Measurements from ENCODE around the gene TTC23.
A peak's percentile ranks its signal among the peaks of the same experiment; 100 is the strongest.

Gene TTC23

GRCh38 chr15:99134317-99134821 lies 115.0 kb downstream of the TTC23 start:
- no peak for FAIRE-seq

DNA sequence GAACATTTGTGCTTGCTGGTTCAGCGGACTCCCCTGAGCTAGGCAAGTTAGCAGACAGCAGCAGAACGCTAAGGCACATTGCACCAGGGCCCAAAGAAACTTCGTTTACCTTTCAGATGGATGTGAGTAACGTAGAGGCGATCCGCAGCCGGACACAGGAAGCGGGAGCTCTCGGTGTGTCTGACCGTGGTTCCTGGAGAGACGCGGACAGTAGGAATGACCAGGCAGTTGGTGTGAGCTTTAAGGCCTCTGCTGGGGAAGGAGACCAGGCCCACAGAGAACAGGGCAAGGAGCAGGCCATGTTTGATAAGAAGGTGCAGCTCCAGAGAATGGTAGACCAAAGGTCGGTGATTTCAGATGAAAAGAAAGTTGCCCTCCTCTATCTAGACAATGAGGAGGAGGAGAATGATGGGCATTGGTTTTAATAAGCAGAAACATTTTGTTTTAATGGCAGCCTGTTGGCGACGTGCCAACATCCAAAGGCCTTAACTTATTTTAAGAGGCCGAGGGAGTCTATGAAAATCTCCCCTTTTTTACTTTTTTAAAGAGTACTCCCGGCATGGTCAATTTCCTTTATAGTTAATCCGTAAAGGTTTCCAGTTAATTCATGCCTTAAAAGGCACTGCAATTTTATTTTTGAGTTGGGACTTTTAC lies 116.6 kb downstream of the TTC23 start:
- FAIRE-seq, result no peak

- FAIRE-seq, result no peak
Measured at GRCh38 chr15:99132122-99132521, 117.3 kb downstream of the TTC23 start.

- FAIRE-seq, result no peak
Measured at GRCh38 chr15:99131441-99132023, 117.8 kb downstream of the TTC23 start.

GRCh38 chr15:99130765-99131440 lies 118.5 kb downstream of the TTC23 start:
- FAIRE-seq, result no peak

DNA sequence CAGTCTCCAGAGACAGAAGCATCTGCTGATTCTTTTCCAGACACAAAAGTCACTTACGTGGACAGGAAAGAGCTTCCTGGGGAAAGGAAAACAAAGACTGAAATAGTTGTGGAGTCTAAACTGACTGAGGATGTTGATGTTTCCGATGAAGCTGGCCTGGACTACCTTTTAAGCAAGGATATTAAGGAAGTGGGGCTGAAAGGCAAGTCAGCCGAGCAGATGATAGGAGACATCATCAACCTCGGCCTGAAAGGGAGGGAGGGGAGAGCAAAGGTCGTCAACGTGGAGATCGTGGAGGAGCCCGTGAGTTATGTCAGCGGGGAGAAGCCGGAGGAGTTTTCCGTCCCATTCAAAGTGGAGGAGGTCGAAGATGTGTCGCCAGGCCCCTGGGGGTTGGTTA lies 119.1 kb downstream of the TTC23 start:
- FAIRE-seq, result no peak

DNA sequence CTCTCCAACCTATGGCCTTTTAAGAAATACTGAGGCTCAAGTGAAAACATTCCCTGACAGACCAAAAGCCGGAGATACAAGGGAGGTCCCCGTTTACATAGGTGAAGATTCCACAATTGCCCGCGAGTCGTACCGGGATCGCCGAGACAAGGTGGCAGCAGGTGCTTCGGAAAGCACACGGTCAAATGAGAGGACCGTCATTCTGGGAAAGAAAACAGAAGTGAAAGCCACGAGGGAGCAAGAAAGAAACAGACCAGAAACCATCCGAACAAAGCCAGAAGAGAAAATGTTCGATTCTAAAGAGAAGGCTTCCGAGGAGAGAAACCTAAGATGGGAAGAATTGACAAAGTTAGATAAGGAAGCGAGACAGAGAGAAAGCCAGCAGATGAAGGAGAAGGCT lies 119.7 kb downstream of the TTC23 start:
- FAIRE-seq, result no peak

- FAIRE-seq, result no peak
Measured at GRCh38 chr15:99128411-99128810, 121.0 kb downstream of the TTC23 start.

- FAIRE-seq, result no peak
Measured at GRCh38 chr15:99127773-99128172, 121.6 kb downstream of the TTC23 start.

DNA sequence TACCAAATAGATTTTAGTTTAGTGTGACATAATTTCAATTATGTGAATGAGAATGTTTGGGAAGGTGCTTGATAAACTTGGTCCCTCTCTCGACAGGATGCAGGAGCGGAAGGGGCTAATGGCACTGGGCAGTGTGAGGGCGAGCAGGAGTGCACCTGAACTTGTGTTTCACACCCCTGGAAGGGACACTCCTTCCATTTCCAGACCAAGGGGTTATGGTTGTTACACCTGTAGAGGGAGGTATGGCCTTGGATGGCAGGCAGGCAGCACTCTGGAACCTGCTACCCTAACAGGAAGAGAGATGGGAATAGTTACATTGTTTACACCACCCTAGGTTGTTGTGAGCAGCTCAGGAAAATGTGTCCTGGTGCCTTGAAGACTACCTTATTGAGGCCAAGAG lies 122.5 kb downstream of the TTC23 start:
- no peak for FAIRE-seq

DNA sequence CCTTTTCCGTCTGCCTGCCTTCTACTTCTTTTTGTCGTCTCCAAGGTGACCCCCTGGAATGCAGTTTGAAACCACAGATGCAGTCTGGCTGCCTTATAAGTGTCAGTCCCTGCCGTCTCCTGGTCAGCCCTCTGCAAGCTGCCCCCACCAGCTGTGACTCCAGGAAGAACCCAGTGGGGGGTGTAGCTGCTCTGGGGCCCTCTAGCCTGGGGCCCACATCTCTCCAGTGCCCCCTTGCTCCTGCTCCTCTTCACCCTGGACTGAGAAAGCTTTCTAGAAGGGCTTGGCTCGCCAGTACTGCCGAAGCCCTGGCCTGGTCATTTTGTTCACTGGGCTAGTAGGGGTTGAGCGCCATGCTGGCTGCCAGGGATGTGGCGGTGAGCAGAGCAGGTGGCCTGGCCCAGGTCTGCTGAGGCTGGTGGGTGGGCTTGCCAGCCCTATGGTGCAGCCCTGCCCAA lies 123.2 kb downstream of the TTC23 start:
- no peak for FAIRE-seq

DNA sequence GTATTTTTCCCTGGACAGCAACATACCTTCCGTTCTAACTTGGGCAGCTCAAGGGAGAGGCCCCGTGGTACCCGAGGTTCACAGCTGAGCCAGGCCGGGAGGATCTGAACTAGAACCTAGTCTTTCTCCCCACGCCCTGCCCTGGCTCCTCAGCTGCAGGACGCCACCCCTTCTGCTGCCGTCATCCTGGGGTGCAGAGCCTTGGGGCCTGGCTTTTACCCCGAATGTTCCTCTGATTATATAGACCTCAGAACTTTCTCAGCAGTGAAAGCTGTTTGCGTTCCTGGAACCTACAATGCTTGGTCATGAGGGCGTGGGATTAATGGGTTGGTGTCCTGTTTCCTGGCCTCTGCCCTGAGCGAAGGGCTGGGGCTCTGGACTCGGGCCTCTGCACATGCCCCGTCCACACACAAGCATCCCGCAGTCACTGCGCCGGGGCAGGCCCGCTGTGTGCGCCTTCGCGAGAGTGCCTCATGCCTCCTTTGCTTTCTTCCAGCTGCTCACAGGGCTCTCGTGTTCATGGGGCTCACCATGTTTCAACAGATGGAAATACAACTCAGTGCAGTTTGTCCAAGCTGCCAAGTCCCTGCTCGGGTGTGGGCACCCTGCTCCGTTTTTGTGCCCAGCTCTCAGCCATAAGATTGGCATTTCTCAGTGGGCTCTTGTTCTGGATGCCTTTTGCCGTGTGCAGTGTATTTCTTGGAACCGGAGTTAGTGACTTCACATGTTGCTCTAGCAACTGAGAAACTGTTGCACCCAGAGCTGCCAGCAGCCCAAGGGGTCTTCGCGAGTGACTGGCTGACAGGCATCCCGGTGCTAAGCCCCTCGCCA lies 124.1 kb downstream of the TTC23 start:
- no peak for FAIRE-seq

GRCh38 chr15:99124641-99125040 lies 124.7 kb downstream of the TTC23 start:
- FAIRE-seq, result no peak

DNA sequence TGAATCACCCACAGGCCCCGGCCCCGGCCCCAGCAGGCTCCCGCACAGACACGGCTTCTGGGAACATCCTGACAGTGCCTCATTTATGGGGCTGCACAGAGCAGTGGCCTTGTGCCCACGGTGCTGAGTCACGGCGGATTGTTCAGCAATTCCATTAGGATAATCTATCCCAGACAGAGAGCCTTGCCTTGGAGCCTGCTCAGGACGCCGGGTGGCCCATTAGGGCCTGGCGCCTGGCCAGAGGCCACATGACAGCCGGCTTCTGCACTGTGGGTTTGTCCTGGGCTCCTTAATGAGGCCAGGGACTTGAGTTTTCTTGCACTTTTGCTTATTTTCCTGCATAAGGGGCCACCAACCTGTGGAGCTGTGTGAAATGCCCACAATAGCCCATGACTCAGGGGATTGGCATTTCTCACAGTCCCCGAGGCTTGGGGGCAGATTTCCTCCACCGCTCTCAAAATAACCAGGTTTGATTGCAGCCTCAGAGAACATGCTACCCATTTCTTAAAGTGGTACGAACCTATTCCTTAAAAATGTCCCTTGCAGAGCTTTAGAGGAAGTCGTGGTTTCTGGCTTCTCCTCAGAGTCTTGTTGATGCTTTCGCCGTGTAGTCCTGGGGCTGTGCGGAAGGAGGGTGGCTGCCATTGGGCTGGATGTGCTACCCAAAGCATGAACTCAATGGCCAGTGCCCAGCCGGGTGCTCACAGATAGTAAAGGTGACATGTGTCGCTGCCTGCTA lies 125.5 kb downstream of the TTC23 start:
- FAIRE-seq, result peak; percentile 18

GRCh38 chr15:99122831-99123712 lies 126.3 kb downstream of the TTC23 start:
- no peak for FAIRE-seq

DNA sequence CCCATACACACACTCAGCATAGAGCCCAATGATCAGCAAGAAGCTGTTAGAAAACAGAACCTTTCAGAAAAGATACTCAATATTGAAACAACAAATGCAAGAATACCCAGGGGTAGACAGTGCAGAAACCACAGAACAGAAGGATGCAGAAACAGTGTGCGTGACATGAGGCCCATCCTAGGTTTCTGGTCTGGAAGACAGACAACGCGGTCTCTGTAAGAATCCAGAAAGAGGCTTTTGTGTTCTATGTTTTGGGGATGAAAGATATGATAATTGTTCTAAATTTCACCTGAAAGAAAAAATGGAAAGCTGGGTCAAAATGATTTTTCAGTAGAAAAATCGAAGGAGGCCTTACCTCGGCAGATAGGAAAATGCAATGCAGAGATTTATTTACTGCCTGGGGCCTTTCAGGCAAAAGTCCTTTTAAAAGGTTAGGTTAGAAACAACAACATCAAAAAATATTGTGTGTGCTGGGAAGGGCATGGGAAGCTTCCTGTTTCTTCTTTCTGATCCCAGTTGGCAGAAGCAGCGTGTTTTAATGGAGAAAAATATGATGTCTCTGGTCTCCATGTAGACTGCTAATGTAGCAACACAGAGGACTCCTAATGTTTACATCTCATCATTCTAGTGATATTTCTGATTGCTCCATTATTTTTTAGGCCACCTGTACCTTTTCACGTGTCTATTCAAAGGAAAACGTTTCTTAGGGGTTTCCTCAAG lies 127.5 kb downstream of the TTC23 start:
- no peak for FAIRE-seq

- no peak for FAIRE-seq
Measured at GRCh38 chr15:99121207-99121606, 128.2 kb downstream of the TTC23 start.

DNA sequence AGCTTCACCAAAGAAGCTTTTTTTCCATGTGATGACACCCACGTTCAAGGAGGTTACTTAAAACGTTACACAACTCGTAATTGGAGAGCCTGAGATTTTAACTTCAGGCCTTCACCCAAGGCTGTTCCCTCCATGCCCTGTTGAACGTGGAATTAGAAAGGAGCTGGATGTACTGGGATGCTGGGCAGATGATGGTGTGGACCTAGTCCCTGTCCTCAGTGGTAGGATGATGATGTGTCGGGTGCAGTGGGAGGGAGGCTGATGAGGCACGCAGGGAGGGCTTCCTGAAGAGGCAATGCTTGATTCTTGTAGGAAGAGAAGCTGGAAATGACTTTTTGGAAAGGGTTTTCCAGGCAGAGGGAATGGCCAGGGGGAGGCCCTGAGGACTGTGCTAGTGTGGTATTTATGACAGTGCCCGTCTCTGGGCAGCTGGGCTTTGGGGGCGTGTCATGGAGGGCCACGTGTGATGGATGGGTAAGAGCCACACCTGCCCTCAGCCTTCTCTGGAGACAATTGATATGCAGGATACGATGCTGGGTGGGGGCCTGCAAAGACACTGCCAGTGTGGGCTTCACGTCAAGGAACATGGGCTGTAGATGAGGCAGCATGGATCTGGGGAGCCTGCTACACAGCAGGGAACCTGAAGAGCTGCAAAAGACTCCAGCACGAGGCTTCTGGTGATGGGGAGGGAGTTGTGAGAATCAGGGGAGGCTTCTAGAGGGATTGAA lies 129.2 kb downstream of the TTC23 start:
- no peak for FAIRE-seq

GRCh38 chr15:99118801-99119546 lies 130.4 kb downstream of the TTC23 start:
- no peak for FAIRE-seq

Measured in endometrium (tissue), 2 donors.